VCaP (cell line): ENCODE measurements around the gene VWA5A.

Experiments used
- H3K27ac ChIP-seq: fragments of 450-650 bp; 2 replicates; pipeline ENCODE4 v1.5.1; 2017
- TF ChIP-seq, protein P1 (sequence below): fragments of 450-650 bp; conservative IDR thresholded peaks from 2 replicates; pipeline ENCODE4 v1.5.1; 2017; ENCODE audit warnings: mild to moderate bottlenecking, moderate library complexity

Gene VWA5A, protein sequence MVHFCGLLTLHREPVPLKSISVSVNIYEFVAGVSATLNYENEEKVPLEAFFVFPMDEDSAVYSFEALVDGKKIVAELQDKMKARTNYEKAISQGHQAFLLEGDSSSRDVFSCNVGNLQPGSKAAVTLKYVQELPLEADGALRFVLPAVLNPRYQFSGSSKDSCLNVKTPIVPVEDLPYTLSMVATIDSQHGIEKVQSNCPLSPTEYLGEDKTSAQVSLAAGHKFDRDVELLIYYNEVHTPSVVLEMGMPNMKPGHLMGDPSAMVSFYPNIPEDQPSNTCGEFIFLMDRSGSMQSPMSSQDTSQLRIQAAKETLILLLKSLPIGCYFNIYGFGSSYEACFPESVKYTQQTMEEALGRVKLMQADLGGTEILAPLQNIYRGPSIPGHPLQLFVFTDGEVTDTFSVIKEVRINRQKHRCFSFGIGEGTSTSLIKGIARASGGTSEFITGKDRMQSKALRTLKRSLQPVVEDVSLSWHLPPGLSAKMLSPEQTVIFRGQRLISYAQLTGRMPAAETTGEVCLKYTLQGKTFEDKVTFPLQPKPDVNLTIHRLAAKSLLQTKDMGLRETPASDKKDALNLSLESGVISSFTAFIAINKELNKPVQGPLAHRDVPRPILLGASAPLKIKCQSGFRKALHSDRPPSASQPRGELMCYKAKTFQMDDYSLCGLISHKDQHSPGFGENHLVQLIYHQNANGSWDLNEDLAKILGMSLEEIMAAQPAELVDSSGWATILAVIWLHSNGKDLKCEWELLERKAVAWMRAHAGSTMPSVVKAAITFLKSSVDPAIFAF

GRCh38 chr11:124114942-124115781 lies at the start of gene VWA5A:
Gene VWA5A, plus strand, starts transcription at chr11:124115450. Its CDS starts 2,062 bp downstream, at chr11:124117512.
- no peak within 1 kb of the TSS for H3K27ac ChIP-seq
- TF ChIP-seq, protein P1, sequence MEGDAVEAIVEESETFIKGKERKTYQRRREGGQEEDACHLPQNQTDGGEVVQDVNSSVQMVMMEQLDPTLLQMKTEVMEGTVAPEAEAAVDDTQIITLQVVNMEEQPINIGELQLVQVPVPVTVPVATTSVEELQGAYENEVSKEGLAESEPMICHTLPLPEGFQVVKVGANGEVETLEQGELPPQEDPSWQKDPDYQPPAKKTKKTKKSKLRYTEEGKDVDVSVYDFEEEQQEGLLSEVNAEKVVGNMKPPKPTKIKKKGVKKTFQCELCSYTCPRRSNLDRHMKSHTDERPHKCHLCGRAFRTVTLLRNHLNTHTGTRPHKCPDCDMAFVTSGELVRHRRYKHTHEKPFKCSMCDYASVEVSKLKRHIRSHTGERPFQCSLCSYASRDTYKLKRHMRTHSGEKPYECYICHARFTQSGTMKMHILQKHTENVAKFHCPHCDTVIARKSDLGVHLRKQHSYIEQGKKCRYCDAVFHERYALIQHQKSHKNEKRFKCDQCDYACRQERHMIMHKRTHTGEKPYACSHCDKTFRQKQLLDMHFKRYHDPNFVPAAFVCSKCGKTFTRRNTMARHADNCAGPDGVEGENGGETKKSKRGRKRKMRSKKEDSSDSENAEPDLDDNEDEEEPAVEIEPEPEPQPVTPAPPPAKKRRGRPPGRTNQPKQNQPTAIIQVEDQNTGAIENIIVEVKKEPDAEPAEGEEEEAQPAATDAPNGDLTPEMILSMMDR = no peak

DNA sequence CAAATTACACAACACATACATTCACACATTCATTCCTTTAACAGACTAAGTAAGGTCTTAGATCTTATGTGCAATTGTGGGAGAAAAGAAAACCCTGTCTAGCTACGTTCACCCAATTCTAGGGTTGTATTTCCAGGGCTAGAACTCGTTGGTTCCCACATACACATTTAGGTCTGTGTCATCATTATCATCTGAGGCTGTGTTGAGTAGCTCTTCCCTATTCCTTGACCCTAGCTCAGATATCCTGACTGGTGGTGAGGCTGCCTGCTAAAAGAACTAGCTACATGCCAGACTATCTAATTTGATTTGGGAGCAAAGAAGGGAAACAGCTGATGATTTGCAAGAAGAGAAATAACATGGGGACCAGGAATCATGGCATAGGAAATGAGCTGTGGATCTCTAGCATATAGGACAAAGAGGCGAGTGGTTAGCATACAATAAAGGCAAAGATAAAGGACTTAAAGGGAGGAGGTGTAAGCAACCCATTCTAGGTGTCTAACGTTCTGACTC lies 46.6 kb upstream of the VWA5A start:
- TF ChIP-seq, protein P1 = no peak
- no peak overlapping the region for H3K27ac ChIP-seq

GRCh38 chr11:124069429-124070401 lies 45.5 kb upstream of the VWA5A start:
- TF ChIP-seq, protein P1 = peak; percentile 64
- H3K27ac ChIP-seq = no peak overlapping the region

DNA sequence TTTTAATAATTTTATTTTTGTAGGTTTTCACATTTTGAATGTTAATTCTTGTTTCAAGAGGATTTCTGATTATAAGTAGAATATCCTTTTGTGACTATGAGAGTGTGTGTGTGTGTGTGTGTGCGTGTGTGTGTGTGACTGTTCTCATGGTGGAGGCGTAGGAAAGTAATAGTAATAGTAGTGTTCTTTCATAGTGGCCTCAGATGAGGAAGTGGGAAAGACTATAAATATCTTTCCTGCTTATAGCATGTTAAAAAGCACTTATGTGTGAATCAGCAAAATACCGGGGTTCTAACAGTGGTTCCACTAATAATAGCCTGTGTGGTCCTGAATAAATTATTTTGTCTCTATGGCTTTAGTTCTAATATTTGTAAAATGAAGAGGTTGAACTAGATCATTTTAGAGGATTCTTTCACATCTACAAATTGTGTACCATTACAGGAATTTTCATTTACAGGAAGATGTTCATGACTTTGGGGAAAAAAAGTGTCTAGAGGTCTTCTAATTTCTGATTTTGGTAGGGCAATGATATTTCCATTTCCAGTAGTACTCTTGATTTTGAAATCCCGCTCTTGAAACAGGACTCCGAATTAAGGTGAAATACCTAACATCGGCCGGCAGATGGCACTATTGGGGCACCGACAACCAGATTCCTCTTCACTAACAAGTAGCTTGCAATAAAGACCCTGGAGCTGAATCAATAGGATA lies 44.2 kb upstream of the VWA5A start:
- TF ChIP-seq, protein P1 = peak; percentile 93
- no peak overlapping the region for H3K27ac ChIP-seq

- no peak overlapping the region for H3K27ac ChIP-seq
- TF ChIP-seq, protein P1 = peak; percentile 67
These were observed 43.7 kb upstream of the VWA5A start for GRCh38 chr11:124071623-124071948.

- TF ChIP-seq, protein P1 = no peak
- no peak overlapping the region for H3K27ac ChIP-seq
These were observed 43.1 kb upstream of the VWA5A start for GRCh38 chr11:124072147-124072546.
